ENCODE data around the gene PRMT9.

DNA sequence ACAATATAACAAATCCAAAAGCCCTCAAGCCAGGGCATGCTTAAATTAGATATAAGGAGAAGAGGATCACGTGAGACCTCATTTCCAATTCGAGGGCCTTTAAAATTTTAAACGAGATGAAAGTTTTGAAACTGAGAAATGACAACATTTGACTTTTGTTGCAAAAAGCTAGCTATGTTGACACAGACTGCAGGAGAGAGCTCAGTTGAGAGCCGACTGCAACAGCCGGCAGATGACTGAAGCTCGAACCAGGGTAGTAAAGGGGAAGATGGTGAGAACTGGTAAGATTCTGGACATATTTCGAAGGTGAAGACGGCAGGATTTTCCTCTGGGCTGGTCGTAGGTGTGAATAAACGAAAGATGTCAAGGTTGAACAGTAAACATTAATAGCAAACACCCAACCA lies 773 bp downstream of the PRMT9 start:
- TF ChIP-seq, protein P1, sequence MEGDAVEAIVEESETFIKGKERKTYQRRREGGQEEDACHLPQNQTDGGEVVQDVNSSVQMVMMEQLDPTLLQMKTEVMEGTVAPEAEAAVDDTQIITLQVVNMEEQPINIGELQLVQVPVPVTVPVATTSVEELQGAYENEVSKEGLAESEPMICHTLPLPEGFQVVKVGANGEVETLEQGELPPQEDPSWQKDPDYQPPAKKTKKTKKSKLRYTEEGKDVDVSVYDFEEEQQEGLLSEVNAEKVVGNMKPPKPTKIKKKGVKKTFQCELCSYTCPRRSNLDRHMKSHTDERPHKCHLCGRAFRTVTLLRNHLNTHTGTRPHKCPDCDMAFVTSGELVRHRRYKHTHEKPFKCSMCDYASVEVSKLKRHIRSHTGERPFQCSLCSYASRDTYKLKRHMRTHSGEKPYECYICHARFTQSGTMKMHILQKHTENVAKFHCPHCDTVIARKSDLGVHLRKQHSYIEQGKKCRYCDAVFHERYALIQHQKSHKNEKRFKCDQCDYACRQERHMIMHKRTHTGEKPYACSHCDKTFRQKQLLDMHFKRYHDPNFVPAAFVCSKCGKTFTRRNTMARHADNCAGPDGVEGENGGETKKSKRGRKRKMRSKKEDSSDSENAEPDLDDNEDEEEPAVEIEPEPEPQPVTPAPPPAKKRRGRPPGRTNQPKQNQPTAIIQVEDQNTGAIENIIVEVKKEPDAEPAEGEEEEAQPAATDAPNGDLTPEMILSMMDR (IDR thresholded peaks at IDR 0.05) = no peak
- TF ChIP-seq POLR2A (IDR thresholded peaks at IDR 0.05) (no peak), POLR2AphosphoS5 (IDR thresholded peaks at IDR 0.05) (no peak)

Data from suprapubic skin (tissue), 4 donors.